NCI-H187 (cell line): ENCODE data around the gene BAD.

ENCODE experiments used
- DNase-seq, 2 experiments: peaks; one replicate each; lab custom pipeline; 2025; lab: John Stamatoyannopoulos, UW

Gene BAD

GRCh38 chr11:64275841-64276240, 8.6 kb downstream of the BAD start:
- DNase-seq = no peak

DNA sequence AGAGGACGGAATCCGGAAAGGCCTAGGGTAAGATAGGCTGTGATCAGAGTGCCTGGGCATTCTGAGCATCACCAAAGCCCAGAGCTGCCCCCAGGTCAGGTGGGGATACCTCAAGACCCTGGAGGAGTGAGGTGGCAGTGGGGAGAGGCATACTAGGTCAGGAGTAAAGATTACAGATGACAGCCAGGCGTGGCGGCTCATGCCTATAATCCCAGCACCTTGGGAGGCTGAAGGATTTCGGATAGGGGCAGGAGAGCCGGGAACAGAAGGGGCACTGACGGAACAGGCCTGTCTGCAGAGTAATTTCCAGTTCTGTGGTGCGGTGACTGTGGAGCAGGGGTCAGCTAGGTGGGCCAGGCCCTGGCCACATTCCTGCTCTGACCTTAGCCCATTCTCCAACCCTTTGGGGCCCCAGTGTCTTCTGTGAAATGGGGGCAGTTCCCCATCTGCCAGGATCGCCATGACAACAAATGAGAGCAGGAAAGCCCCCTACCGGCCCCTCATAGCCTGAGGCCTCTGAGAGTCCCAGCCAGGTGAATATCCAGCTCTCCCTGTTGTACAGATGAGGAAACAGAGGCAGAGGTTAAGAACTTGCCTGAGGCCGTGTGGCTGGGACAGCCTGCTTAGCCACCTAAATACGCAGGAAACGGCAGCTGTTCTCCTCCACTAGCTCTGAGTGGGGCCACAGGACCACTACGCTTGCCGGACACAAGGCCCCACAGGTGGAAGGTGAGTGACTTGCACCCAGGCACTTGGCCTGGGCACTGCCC, 9.2 kb downstream of the BAD start:
- no peak for DNase-seq

DNA sequence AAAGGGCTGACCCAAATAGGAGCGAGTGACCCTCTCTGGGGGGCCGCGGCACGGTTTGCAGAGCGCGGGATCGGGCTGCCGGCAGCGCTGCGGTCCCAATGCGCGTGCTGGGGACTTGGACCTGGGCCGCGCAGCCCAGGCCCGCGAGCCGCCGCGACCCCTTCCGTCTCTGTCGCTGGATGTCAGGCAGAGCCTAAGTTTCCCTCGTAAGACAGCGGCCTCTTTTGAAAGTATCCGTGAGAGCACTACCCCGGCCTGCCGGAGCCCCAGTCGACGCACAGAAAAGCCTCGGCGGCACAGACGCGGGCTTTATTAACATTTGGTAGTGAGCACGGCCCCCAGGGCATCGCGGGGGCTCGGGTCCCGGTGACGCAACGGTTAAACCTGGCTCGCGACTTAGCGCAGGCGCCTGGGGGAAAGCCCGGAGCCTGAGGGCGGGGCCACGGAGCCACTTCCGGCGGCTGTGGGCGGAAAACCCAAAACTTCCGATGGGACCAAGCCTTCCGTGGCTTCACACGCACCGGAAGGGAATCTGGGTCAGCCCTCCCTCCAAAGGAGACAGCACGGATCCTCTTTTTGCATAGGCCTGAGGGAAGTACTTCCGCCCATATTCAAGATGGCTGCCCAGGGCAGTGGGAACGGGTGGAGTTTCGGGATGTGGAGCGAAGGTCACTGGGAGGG, 14.8 kb downstream of the BAD start:
- DNase-seq = peak; percentile 97 to 98

DNA sequence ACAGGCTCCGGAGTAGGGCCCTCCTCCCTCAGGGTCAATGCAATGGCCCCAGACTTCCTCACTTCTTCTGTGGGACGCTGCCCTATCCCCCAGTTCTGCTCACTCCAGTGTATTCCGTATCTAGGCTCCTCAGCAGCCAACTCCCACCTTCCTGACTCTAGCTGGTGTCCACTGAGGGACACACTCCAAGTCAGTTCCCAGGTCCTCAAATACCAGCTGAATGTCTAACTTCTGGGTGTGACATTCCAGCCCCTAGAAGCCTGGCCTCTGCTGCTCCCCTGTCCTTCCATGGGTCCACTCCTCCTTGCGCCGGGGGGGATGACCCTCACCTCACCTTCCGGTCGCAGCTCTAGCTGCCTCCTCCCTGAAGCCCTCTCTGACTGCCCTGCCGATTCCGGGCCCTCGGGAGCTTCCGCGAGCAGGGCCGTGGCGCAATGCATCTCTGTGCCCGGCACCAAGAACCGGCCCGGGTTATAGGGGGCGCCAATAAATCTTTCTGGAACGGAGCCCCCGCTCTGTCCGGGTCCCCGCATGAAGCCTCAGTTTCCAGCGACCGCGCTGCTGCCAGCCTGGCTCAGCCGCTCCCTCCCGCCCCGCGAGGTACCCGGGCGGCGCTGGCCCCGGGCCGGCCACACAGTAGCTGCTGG, 15.4 kb downstream of the BAD start:
- DNase-seq = no peak

- DNase-seq = no peak
These were observed 16.2 kb downstream of the BAD start for GRCh38 chr11:64268025-64268892.

GRCh38 chr11:64267207-64267945, 17.1 kb downstream of the BAD start:
- no peak for DNase-seq

- DNase-seq = no peak
These were observed 18.1 kb downstream of the BAD start for GRCh38 chr11:64266339-64266738.

GRCh38 chr11:64265176-64266160, 19.0 kb downstream of the BAD start:
- no peak for DNase-seq

GRCh38 chr11:64264371-64264852, 20.1 kb downstream of the BAD start:
- no peak for DNase-seq

- no peak for DNase-seq
These were observed 20.5 kb downstream of the BAD start for GRCh38 chr11:64263947-64264317.

GRCh38 chr11:64263021-64263946, 21.2 kb downstream of the BAD start:
- no peak for DNase-seq

DNA sequence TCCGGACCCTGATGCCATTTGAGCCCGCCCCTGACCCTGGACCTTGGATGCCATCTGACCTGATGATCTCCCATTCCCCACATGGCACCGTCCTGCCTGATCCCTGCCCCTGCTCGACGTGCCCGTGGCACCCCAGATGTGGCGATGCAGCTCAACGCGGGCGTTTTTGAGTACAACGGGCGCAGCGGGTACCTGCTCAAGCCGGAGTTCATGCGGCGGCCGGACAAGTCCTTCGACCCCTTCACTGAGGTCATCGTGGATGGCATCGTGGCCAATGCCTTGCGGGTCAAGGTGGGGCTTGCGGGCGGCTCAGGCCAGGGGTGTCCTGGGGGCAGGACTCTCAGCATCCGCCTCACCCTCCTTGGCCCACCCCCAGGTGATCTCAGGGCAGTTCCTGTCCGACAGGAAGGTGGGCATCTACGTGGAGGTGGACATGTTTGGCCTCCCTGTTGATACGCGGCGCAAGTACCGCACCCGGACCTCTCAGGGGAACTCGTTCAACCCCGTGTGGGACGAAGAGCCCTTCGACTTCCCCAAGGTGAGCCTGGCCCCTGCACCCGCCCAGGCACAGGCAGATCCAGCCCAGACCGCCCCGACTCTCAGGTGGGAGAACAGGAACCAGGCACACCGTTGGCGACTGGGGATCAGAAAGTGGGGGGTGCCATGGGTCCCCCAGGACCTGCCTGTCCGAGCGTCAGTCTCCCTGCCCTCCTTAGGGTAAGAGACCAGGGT, 22.0 kb downstream of the BAD start:
- DNase-seq = no peak

DNA sequence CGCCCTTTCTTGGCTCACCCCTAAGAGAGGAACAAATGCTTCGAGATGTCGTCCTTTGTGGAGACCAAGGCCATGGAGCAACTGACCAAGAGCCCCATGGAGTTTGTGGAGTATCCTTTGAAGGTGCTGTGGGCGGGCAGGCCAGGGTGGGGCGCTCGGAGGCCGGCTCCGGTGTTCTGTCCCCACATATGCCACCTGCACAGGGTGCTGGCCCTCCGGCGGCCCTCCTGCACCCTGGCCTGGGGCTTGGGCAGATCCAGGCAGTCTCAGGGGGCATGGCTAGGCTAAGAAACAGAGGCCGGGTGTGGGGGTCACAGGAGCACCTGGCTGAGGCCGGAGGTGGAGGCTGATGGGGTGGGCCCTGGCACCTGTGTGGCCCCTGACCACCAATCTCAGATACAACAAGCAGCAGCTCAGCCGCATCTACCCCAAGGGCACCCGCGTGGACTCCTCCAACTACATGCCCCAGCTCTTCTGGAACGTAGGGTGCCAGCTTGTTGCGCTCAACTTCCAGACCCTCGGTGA, 22.8 kb downstream of the BAD start:
- DNase-seq = no peak

GRCh38 chr11:64260147-64260708, 24.2 kb downstream of the BAD start:
- no peak for DNase-seq

GRCh38 chr11:64259533-64260067, 24.9 kb downstream of the BAD start:
- DNase-seq = no peak

GRCh38 chr11:64258946-64259532, 25.4 kb downstream of the BAD start:
- DNase-seq = no peak

DNA sequence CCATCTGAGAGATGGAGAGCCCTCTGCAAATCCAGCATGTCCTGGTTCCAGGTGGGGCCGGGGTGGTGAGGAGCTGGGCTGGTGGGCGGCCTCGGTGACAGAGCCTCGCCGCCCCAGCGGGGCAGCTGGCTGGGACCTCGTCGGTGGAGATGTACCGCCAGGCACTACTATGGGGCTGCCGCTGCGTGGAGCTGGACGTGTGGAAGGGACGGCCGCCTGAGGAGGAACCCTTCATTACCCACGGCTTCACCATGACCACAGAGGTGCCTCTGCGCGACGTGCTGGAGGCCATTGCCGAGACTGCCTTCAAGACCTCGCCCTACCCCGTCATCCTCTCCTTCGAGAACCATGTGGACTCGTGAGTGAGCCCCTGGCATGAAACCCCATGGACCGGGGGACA, 26.1 kb downstream of the BAD start:
- DNase-seq = no peak
